Spleen (tissue), 7 donors: ENCODE measurements around the gene PRAMEF26.
"Not testable (repeated sequence)": the region's sequence is repeated elsewhere in the genome, so short reads cannot be mapped to it uniquely, and the experiment has no call there.

Experiments used
- CTCF ChIP-seq, 11 experiments: fragments of 200-600 bp in 7 of 11; fragments of 450-650 bp in 4 of 11; sonication (generic) in 4 of 11; IDR thresholded peaks in 8 of 11; conservative IDR thresholded peaks in 3 of 11; 1 replicate in 7 of 11; 2 replicates in 4 of 11; pipeline versions ENCODE4 v1.4.0 to v1.8.0; 2016 to 2021; ENCODE audit warnings: antibody characterized with exemption in 11 of 11, inconsistent platforms in 4 of 11, mild to moderate bottlenecking in 1 of 11
- POLR2A ChIP-seq, 3 donors: fragments of 450-650 bp; IDR thresholded peaks; one replicate each; pipeline ENCODE4 v1.5.1; 2017; ENCODE audit warnings: antibody characterized with exemption in 3 of 3, mild to moderate bottlenecking in 1 of 3
- POLR2AphosphoS5 ChIP-seq, 3 donors: sonication (generic); formaldehyde crosslinking; IDR thresholded peaks; one replicate each; pipeline ENCODE4 v1.5.1; 2017; ENCODE audit warnings: antibody characterized with exemption in 3 of 3
- donor health status: DM: no; HTN: no; CAD: no; lungs with moderate emphysema.
- donor health status: DM: no; HTN: no; CAD: no.
- donor health status: DM: no; HTN: no; CAD: no.

- TF ChIP-seq CTCF (IDR thresholded peaks at IDR 0.05 in 8 of 11, conservative IDR thresholded peaks at IDR 0.05 in 3 of 11); POLR2A (IDR thresholded peaks at IDR 0.05); POLR2AphosphoS5 (IDR thresholded peaks at IDR 0.05): not testable (repeated sequence)
These were observed 45.5 kb upstream of the PRAMEF26 start, which contains the start of gene PRAMEF13 for GRCh38 chr1:13201309-13201708.
